Loucy (cell line): Measurements from ENCODE around the gene SLPI.

Source experiments
- H2AFZ ChIP-seq: fragments of 200-600 bp; sonication (generic); 2 replicates; pipeline ENCODE4 v1.6.0; 2016; ENCODE audit warnings: antibody characterized with exemption, mild to moderate bottlenecking, low read length, moderate library complexity
- H3F3A ChIP-seq: fragments of 200-600 bp; 2 replicates; pipeline ENCODE4 v1.6.0; 2016; ENCODE audit warnings: antibody characterized with exemption, low read depth, mild to moderate bottlenecking
- H3K27me3 ChIP-seq: fragments of 200-600 bp; sonication (generic); 2 replicates; pipeline ENCODE4 v1.6.1; 2014; ENCODE audit warnings: low read length, mild to moderate bottlenecking; ENCODE audit not compliant: insufficient read depth, poor library complexity, severe bottlenecking
- H3K36me3 ChIP-seq: fragments of 200-600 bp; sonication (generic); 2 replicates; pipeline ENCODE4 v1.6.1; 2016; ENCODE audit warnings: low read length; ENCODE audit not compliant: insufficient read depth
- H3K4me1 ChIP-seq: fragments of 200-600 bp; sonication (generic); 2 replicates; pipeline ENCODE4 v1.5.1; 2014; ENCODE audit warnings: low read length, mild to moderate bottlenecking; ENCODE audit not compliant: insufficient read depth, poor library complexity, severe bottlenecking
- H3K4me2 ChIP-seq: fragments of 200-600 bp; sonication (generic); 2 replicates; pipeline ENCODE4 v1.6.0; 2014; ENCODE audit warnings: antibody characterized with exemption, low read length, low read depth, mild to moderate bottlenecking; ENCODE audit not compliant: poor library complexity, severe bottlenecking
- H3K4me3 ChIP-seq: fragments of 200-600 bp; sonication (generic); 2 replicates; pipeline ENCODE4 v1.5.1; 2014; ENCODE audit warnings: low read length, mild to moderate bottlenecking, mixed read lengths; ENCODE audit not compliant: poor library complexity, severe bottlenecking
- H3K79me2 ChIP-seq: fragments of 200-600 bp; sonication (generic); 2 replicates; pipeline ENCODE4 v1.6.1; 2014; ENCODE audit warnings: low read length; ENCODE audit not compliant: insufficient read depth
- H3K9ac ChIP-seq: fragments of 200-600 bp; sonication (generic); 2 replicates; pipeline ENCODE4 v1.6.0; 2014; ENCODE audit warnings: mild to moderate bottlenecking, low read depth, low read length, moderate library complexity; ENCODE audit not compliant: poor library complexity, severe bottlenecking
- H3K9me2 ChIP-seq: fragments of 200-600 bp; sonication (generic); replicated peaks from 2 replicates; pipeline ENCODE4 v1.6.1; 2016; ENCODE audit warnings: low read depth, low read length, mixed read lengths
- H3K9me3 ChIP-seq: fragments of 200-600 bp; sonication (generic); 2 replicates; pipeline ENCODE4 v1.6.1; 2014; ENCODE audit warnings: mild to moderate bottlenecking, antibody characterized with exemption, low read length, low read depth; ENCODE audit not compliant: insufficient read depth
- H4K20me1 ChIP-seq: fragments of 200-600 bp; sonication (generic); 2 replicates; pipeline ENCODE4 v1.6.0; 2014; ENCODE audit warnings: antibody characterized with exemption, low read length, mild to moderate bottlenecking; ENCODE audit not compliant: insufficient read depth, poor library complexity, severe bottlenecking
- EZH2phosphoT487 ChIP-seq: fragments of 200-600 bp; IDR thresholded peaks from 2 replicates; pipeline ENCODE4 v1.6.1; 2018; ENCODE audit warnings: antibody characterized with exemption, mild to moderate bottlenecking, moderate library complexity, borderline replicate concordance
- TF ChIP-seq, protein P1 (sequence below): fragments of 200-600 bp; sonication (generic); conservative IDR thresholded peaks from 2 replicates; pipeline ENCODE4 v1.5.1; 2014; ENCODE audit warnings: mild to moderate bottlenecking, antibody characterized with exemption, low read length

SLPI gene

GRCh38 chr20:45257161-45257560 is 2.8 kb upstream of the SLPI start:
- H3K36me3 ChIP-seq = no peaks in the 10 kb centered on the region
- H4K20me1 ChIP-seq = no peaks in the 10 kb centered on the region
- no peaks in the 10 kb centered on the region for H3K9me3 ChIP-seq
- no peaks in the 10 kb centered on the region for H3K79me2 ChIP-seq
- H3K9ac ChIP-seq = no peak overlapping the region
- H3K4me2 ChIP-seq = no peak overlapping the region
- no peaks in the 10 kb centered on the region for H3K27me3 ChIP-seq
- no peak overlapping the region for H3K4me3 ChIP-seq
- TF ChIP-seq, protein P1, sequence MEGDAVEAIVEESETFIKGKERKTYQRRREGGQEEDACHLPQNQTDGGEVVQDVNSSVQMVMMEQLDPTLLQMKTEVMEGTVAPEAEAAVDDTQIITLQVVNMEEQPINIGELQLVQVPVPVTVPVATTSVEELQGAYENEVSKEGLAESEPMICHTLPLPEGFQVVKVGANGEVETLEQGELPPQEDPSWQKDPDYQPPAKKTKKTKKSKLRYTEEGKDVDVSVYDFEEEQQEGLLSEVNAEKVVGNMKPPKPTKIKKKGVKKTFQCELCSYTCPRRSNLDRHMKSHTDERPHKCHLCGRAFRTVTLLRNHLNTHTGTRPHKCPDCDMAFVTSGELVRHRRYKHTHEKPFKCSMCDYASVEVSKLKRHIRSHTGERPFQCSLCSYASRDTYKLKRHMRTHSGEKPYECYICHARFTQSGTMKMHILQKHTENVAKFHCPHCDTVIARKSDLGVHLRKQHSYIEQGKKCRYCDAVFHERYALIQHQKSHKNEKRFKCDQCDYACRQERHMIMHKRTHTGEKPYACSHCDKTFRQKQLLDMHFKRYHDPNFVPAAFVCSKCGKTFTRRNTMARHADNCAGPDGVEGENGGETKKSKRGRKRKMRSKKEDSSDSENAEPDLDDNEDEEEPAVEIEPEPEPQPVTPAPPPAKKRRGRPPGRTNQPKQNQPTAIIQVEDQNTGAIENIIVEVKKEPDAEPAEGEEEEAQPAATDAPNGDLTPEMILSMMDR = no peak
- no peak for TF ChIP-seq EZH2phosphoT487
- no peaks in the 10 kb centered on the region for H3F3A ChIP-seq
- no peaks in the 10 kb centered on the region for H3K4me1 ChIP-seq
- no peaks in the 10 kb centered on the region for H3K9me2 ChIP-seq
- no peak overlapping the region for H2AFZ ChIP-seq

DNA sequence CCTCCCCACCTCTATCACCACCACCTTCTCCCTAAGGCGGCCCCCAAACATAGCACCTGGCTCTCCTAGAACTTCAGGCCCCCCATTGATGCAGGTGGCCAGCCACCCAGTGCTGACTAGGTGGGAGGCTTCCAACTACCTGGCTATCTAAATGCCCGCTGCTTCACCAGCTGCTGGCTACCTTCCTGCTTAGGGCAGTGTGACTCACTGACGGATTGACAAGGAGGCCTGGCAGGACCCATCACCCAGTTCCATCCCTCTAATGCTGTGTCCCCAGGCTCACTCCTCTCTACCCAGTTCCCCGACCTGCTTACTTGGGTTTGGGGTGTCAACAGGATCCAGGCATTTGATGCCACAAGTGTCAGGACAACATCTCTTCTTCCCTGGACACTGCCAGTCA is 1.1 kb downstream of the SLPI start:
- no peaks in the 10 kb centered on the region for H3K9me3 ChIP-seq
- H3K79me2 ChIP-seq = no peaks in the 10 kb centered on the region
- H4K20me1 ChIP-seq = no peaks in the 10 kb centered on the region
- H3K4me1 ChIP-seq = no peaks in the 10 kb centered on the region
- H3K27me3 ChIP-seq = no peaks in the 10 kb centered on the region
- no peaks in the 10 kb centered on the region for H3K36me3 ChIP-seq
- H3F3A ChIP-seq = no peaks in the 10 kb centered on the region
- TF ChIP-seq, protein P1 = no peak
- TF ChIP-seq EZH2phosphoT487 = no peak
- no peak overlapping the region for H3K9ac ChIP-seq
- no peak overlapping the region for H2AFZ ChIP-seq
- H3K4me2 ChIP-seq = no peak overlapping the region
- H3K9me2 ChIP-seq = no peaks in the 10 kb centered on the region
- H3K4me3 ChIP-seq = no peak overlapping the region

GRCh38 chr20:45251884-45252560 is 2.3 kb downstream of the SLPI start:
- no peak overlapping the region for H3K9ac ChIP-seq
- H3K4me1 ChIP-seq = no peaks in the 10 kb centered on the region
- no peak overlapping the region for H3K4me2 ChIP-seq
- H3K79me2 ChIP-seq = no peaks in the 10 kb centered on the region
- H3K9me2 ChIP-seq = no peaks in the 10 kb centered on the region
- H3K4me3 ChIP-seq = no peak overlapping the region
- no peak for TF ChIP-seq EZH2phosphoT487
- TF ChIP-seq, protein P1 = no peak
- H3K9me3 ChIP-seq = no peaks in the 10 kb centered on the region
- no peaks in the 10 kb centered on the region for H3K36me3 ChIP-seq
- H3F3A ChIP-seq = no peaks in the 10 kb centered on the region
- H2AFZ ChIP-seq = no peak overlapping the region
- H3K27me3 ChIP-seq = no peaks in the 10 kb centered on the region
- H4K20me1 ChIP-seq = no peaks in the 10 kb centered on the region
